ENCODE data around the gene HS3ST5.

The HS3ST5 gene

GRCh38 chr6:114291428-114291827, 51.4 kb downstream of the HS3ST5 start:
- DNase-seq (ENCODE audit: low read depth, low spot score): no peak
- H3K9me3 ChIP-seq (ENCODE audit: low read depth, low read length): no peaks in the 10 kb centered on the region
- H3K4me3 ChIP-seq: no peak overlapping the region
- H3K9ac ChIP-seq (ENCODE audit: insufficient read length): no peak overlapping the region
- H3K27ac ChIP-seq: no peak overlapping the region
- no peak for TF ChIP-seq POLR2AphosphoS5 (IDR thresholded peaks at IDR 0.05; ENCODE audit: borderline replicate concordance, low read depth, low read length)
- no peak for TF ChIP-seq EZH2 (IDR thresholded peaks at IDR 0.05)
- TF ChIP-seq FOXP2 (optimal IDR thresholded peaks at IDR 0.05; ENCODE audit: control extremely low read depth, extremely low read length, insufficient read depth): no peak
- H3K36me3 ChIP-seq (ENCODE audit: insufficient read depth, low read length): no peaks in the 10 kb centered on the region

GRCh38 chr6:114290864-114291263, 52.0 kb downstream of the HS3ST5 start:
- no peaks in the 10 kb centered on the region for H3K9me3 ChIP-seq (ENCODE audit: low read depth, low read length)
- no peak overlapping the region for H3K4me3 ChIP-seq
- H3K36me3 ChIP-seq (ENCODE audit: insufficient read depth, low read length): no peaks in the 10 kb centered on the region
- no peak overlapping the region for H3K9ac ChIP-seq (ENCODE audit: insufficient read length)
- no peak overlapping the region for H3K27ac ChIP-seq
- TF ChIP-seq EZH2 (IDR thresholded peaks at IDR 0.05) (no peak), POLR2AphosphoS5 (IDR thresholded peaks at IDR 0.05; ENCODE audit: borderline replicate concordance, low read depth, low read length) (no peak)
- DNase-seq (ENCODE audit: low read depth, low spot score): no peak

GRCh38 chr6:114288701-114289495, 53.9 kb downstream of the HS3ST5 start:
- DNase-seq (ENCODE audit: low read depth, low spot score): no peak
- H3K36me3 ChIP-seq (ENCODE audit: insufficient read depth, low read length): no peaks in the 10 kb centered on the region
- H3K27ac ChIP-seq: no peak overlapping the region
- TF ChIP-seq EZH2 (IDR thresholded peaks at IDR 0.05): no peak
- TF ChIP-seq POLR2AphosphoS5 (IDR thresholded peaks at IDR 0.05; ENCODE audit: borderline replicate concordance, low read depth, low read length): no peak
- TF ChIP-seq FOXP2 (optimal IDR thresholded peaks at IDR 0.05; ENCODE audit: control extremely low read depth, extremely low read length, insufficient read depth): no peak
- H3K4me3 ChIP-seq: no peak overlapping the region
- no peaks in the 10 kb centered on the region for H3K9me3 ChIP-seq (ENCODE audit: low read depth, low read length)
- no peak overlapping the region for H3K9ac ChIP-seq (ENCODE audit: insufficient read length)

- no peak for DNase-seq (ENCODE audit: low read depth, low spot score)
- Histone ChIP-seq H3K9me3 (ENCODE audit: low read depth, low read length) (no peaks in the 10 kb centered on the region), H3K4me3 (no peak overlapping the region), H3K36me3 (ENCODE audit: insufficient read depth, low read length) (no peaks in the 10 kb centered on the region), H3K27ac (no peak overlapping the region), H3K9ac (ENCODE audit: insufficient read length) (no peak overlapping the region)
- TF ChIP-seq FOXP2 (optimal IDR thresholded peaks at IDR 0.05; ENCODE audit: control extremely low read depth, extremely low read length, insufficient read depth) (no peak), EZH2 (IDR thresholded peaks at IDR 0.05) (no peak), POLR2AphosphoS5 (IDR thresholded peaks at IDR 0.05; ENCODE audit: borderline replicate concordance, low read depth, low read length) (no peak)
These were observed 55.4 kb downstream of the HS3ST5 start for GRCh38 chr6:114287461-114287860.

GRCh38 chr6:114286211-114286610, 56.6 kb downstream of the HS3ST5 start:
- TF ChIP-seq POLR2AphosphoS5 (IDR thresholded peaks at IDR 0.05; ENCODE audit: borderline replicate concordance, low read depth, low read length) (no peak), FOXP2 (optimal IDR thresholded peaks at IDR 0.05; ENCODE audit: control extremely low read depth, extremely low read length, insufficient read depth) (no peak), EZH2 (IDR thresholded peaks at IDR 0.05) (no peak)
- no peak overlapping the region for H3K27ac ChIP-seq
- H3K36me3 ChIP-seq (ENCODE audit: insufficient read depth, low read length): no peaks in the 10 kb centered on the region
- DNase-seq (ENCODE audit: low read depth, low spot score): no peak
- H3K9ac ChIP-seq (ENCODE audit: insufficient read length): no peak overlapping the region
- H3K9me3 ChIP-seq (ENCODE audit: low read depth, low read length): no peaks in the 10 kb centered on the region
- no peak overlapping the region for H3K4me3 ChIP-seq

- DNase-seq (ENCODE audit: low read depth, low spot score): no peak
- H3K4me3 ChIP-seq: no peak overlapping the region
- no peak overlapping the region for H3K27ac ChIP-seq
- H3K36me3 ChIP-seq (ENCODE audit: insufficient read depth, low read length): no peaks in the 10 kb centered on the region
- no peaks in the 10 kb centered on the region for H3K9me3 ChIP-seq (ENCODE audit: low read depth, low read length)
- no peak for TF ChIP-seq POLR2AphosphoS5 (IDR thresholded peaks at IDR 0.05; ENCODE audit: borderline replicate concordance, low read depth, low read length)
- no peak for TF ChIP-seq FOXP2 (optimal IDR thresholded peaks at IDR 0.05; ENCODE audit: control extremely low read depth, extremely low read length, insufficient read depth)
- no peak for TF ChIP-seq EZH2 (IDR thresholded peaks at IDR 0.05)
- H3K9ac ChIP-seq (ENCODE audit: insufficient read length): no peak overlapping the region
These were observed 58.5 kb downstream of the HS3ST5 start for GRCh38 chr6:114284281-114284680.

GRCh38 chr6:114282292-114282691, 60.5 kb downstream of the HS3ST5 start:
- TF ChIP-seq FOXP2 (optimal IDR thresholded peaks at IDR 0.05; ENCODE audit: control extremely low read depth, extremely low read length, insufficient read depth) (peak; percentile 7), POLR2AphosphoS5 (IDR thresholded peaks at IDR 0.05; ENCODE audit: borderline replicate concordance, low read depth, low read length) (no peak)
- Histone ChIP-seq H3K9ac (ENCODE audit: insufficient read length) (peak overlapping the region; percentile 1), H3K27ac (peak overlapping the region; percentile 78), H3K36me3 (ENCODE audit: insufficient read depth, low read length) (no peaks in the 10 kb centered on the region), H3K9me3 (ENCODE audit: low read depth, low read length) (no peaks in the 10 kb centered on the region), H3K4me3 (peak overlapping the region; percentile 68)
- peak; percentile 51 for DNase-seq (ENCODE audit: low read depth, low spot score)

GRCh38 chr6:114281496-114281895, 61.3 kb downstream of the HS3ST5 start:
- H3K9ac ChIP-seq (ENCODE audit: insufficient read length): no peak overlapping the region
- DNase-seq (ENCODE audit: low read depth, low spot score): no peak
- TF ChIP-seq FOXP2 (optimal IDR thresholded peaks at IDR 0.05; ENCODE audit: control extremely low read depth, extremely low read length, insufficient read depth): no peak
- TF ChIP-seq EZH2 (IDR thresholded peaks at IDR 0.05): no peak
- TF ChIP-seq POLR2AphosphoS5 (IDR thresholded peaks at IDR 0.05; ENCODE audit: borderline replicate concordance, low read depth, low read length): no peak
- H3K36me3 ChIP-seq (ENCODE audit: insufficient read depth, low read length): no peaks in the 10 kb centered on the region
- H3K4me3 ChIP-seq: peak overlapping the region; percentile 68
- H3K9me3 ChIP-seq (ENCODE audit: low read depth, low read length): no peaks in the 10 kb centered on the region
- H3K27ac ChIP-seq: peak overlapping the region; percentile 78
